Activated CD4-positive, alpha-beta T cell treated with anti-CD3 and anti-CD28 coated beads, Interleukin-2, amount 10 ng/mL, durations not matched to agents 7 days and 5 days (primary cell): ENCODE data around the gene LGALS4. TPM values are rescaled to one million over a fixed set of nuclear protein-coding genes. Genes with fewer than 3 reads are reported as not detected.
"Not testable (repeated sequence)": the region's sequence is repeated elsewhere in the genome, so short reads cannot be mapped to it uniquely, and the experiment has no call there.

Experiments used
- CTCF ChIA-PET: fragments of 350-600 bp; sonication (Branson Sonifier 250); formaldehyde crosslinking; loops from one replicate; lab custom pipeline; 2021; ENCODE audit warnings: antibody characterized with exemption; lab: Charles Lee
- POLR2A ChIA-PET: fragments of 350-600 bp; sonication (Branson Sonifier 250); formaldehyde crosslinking; loops from one replicate; lab custom pipeline; 2021; ENCODE audit warnings: antibody characterized with exemption; lab: Charles Lee
- DNase-seq: peaks from one replicate; pipeline ENCODE4 v3.0.0-alpha.2; 2020
- H3K27ac Mint-ChIP-seq: one replicate; pipeline ENCODE4 v1.8.0; 2021; ENCODE audit warnings: mild to moderate bottlenecking, moderate library complexity, mixed read lengths
- H3K27me3 Mint-ChIP-seq: one replicate; pipeline ENCODE4 v1.8.0; 2021; ENCODE audit warnings: mixed read lengths
- H3K36me3 Mint-ChIP-seq: one replicate; pipeline ENCODE4 v1.8.0; 2021; ENCODE audit warnings: low read depth, mixed read lengths
- H3K4me1 Mint-ChIP-seq: one replicate; pipeline ENCODE4 v1.8.0; 2021; ENCODE audit warnings: mixed read lengths
- H3K4me3 Mint-ChIP-seq: one replicate; pipeline ENCODE4 v1.8.0; 2021; ENCODE audit warnings: mild to moderate bottlenecking, moderate library complexity, mixed read lengths
- H3K9me3 Mint-ChIP-seq: one replicate; pipeline ENCODE4 v1.8.0; 2021; ENCODE audit warnings: mixed read lengths
- total RNA-seq, 2 experiments: library from RNA; stranded (reverse); gene quantifications; one replicate each; pipeline ENCODE4 v1.2.3, GENCODE V29; 2021

LGALS4 gene
- total RNA-seq, 2 experiments from 2014 or later, result 2.1 to 2.3 TPM

GRCh38 chr19:38797781-38798180 is 15.0 kb downstream of the LGALS4 start:
- H3K27me3 Mint-ChIP-seq, H3K9me3 Mint-ChIP-seq, DNase-seq, POLR2A ChIA-PET, H3K36me3 Mint-ChIP-seq, H3K27ac Mint-ChIP-seq, H3K4me3 Mint-ChIP-seq, H3K4me1 Mint-ChIP-seq, CTCF ChIA-PET: not testable (repeated sequence)

GRCh38 chr19:38796154-38796553 is 16.6 kb downstream of the LGALS4 start:
- ChIA-PET POLR2A (no interaction called here), CTCF (no interaction called here)
- H3K4me3 Mint-ChIP-seq, result no peak overlapping the region
- no peaks in the 10 kb centered on the region for H3K36me3 Mint-ChIP-seq
- no peak for DNase-seq
- no peaks in the 10 kb centered on the region for H3K9me3 Mint-ChIP-seq
- peaks cover 10% of the 10 kb centered on the region for H3K27me3 Mint-ChIP-seq
- H3K27ac Mint-ChIP-seq, result no peak overlapping the region
- H3K4me1 Mint-ChIP-seq, result peaks cover 5% of the 10 kb centered on the region

- ChIA-PET POLR2A (no interaction called here), CTCF (no interaction called here)
- no peaks in the 10 kb centered on the region for H3K36me3 Mint-ChIP-seq
- H3K27me3 Mint-ChIP-seq, result peaks cover 10% of the 10 kb centered on the region
- no peak for DNase-seq
- H3K27ac Mint-ChIP-seq, result no peak overlapping the region
- no peaks in the 10 kb centered on the region for H3K9me3 Mint-ChIP-seq
- H3K4me1 Mint-ChIP-seq, result peaks cover 5% of the 10 kb centered on the region
- no peak overlapping the region for H3K4me3 Mint-ChIP-seq
These were observed 17.2 kb downstream of the LGALS4 start for GRCh38 chr19:38795549-38795948.

- H3K27me3 Mint-ChIP-seq, result peaks cover 10% of the 10 kb centered on the region
- peaks cover 6% of the 10 kb centered on the region for H3K4me1 Mint-ChIP-seq
- POLR2A ChIA-PET, result no interaction called here
- DNase-seq, result no peak
- H3K9me3 Mint-ChIP-seq, result no peaks in the 10 kb centered on the region
- H3K27ac Mint-ChIP-seq, result no peak overlapping the region
- H3K4me3 Mint-ChIP-seq, result no peak overlapping the region
- no peaks in the 10 kb centered on the region for H3K36me3 Mint-ChIP-seq
- CTCF ChIA-PET, result interaction anchor here (1.1 to 1.9 kb wide), 3 partner anchors 10 to 18 kb away, joined by 4 to 6 read pairs (median 4); partner anchors contain the start of gene LGALS4
These were observed 19.1 kb downstream of the LGALS4 start for GRCh38 chr19:38793671-38794070.

- Mint-ChIP-seq H3K4me1 (peaks cover 8% of the 10 kb centered on the region), H3K4me3 (no peak overlapping the region), H3K27me3 (peaks cover 10% of the 10 kb centered on the region), H3K36me3 (no peaks in the 10 kb centered on the region), H3K27ac (no peak overlapping the region), H3K9me3 (no peaks in the 10 kb centered on the region)
- DNase-seq, result no peak
- ChIA-PET POLR2A (no interaction called here), CTCF (interaction anchor here (1.0 to 1.9 kb wide), 3 partner anchors 16 to 24 kb away, joined by 3 to 6 read pairs (median 4); partner anchors contain the start of gene LGALS4)
These were observed 19.6 kb downstream of the LGALS4 start for GRCh38 chr19:38793177-38793576.

GRCh38 chr19:38792250-38793111 is 20.3 kb downstream of the LGALS4 start:
- Mint-ChIP-seq H3K36me3 (no peaks in the 10 kb centered on the region), H3K27ac (no peak overlapping the region), H3K4me3 (peak overlapping the region; percentile 25), H3K4me1 (peaks cover 10% of the 10 kb centered on the region), H3K9me3 (no peaks in the 10 kb centered on the region), H3K27me3 (peaks cover 10% of the 10 kb centered on the region)
- POLR2A ChIA-PET, result interaction anchor here (0.7 kb wide), 1 partner anchor 108 kb away, joined by 3 read pairs; the partner anchor contains the start of gene NFKBIB
- DNase-seq, result no peak
- CTCF ChIA-PET, result interaction anchor here (1.0 to 1.9 kb wide), 3 partner anchors 15 to 23 kb away, joined by 3 to 6 read pairs (median 4); partner anchors contain the start of gene LGALS4

- DNase-seq, H3K4me1 Mint-ChIP-seq, POLR2A ChIA-PET, H3K27me3 Mint-ChIP-seq, H3K36me3 Mint-ChIP-seq, H3K27ac Mint-ChIP-seq, H3K4me3 Mint-ChIP-seq, CTCF ChIA-PET, H3K9me3 Mint-ChIP-seq: not testable (repeated sequence)
These were observed 21.2 kb downstream of the LGALS4 start for GRCh38 chr19:38791451-38792064.

GRCh38 chr19:38790507-38791403 is 22.0 kb downstream of the LGALS4 start:
- CTCF ChIA-PET, H3K36me3 Mint-ChIP-seq: not testable (repeated sequence)

GRCh38 chr19:38788478-38789243 is 24.1 kb downstream of the LGALS4 start, which contains the start of gene LGALS7B:
LGALS7B (plus strand) TSS chr19:38789200; CDS start chr19:38789227, 27 bp downstream.
- Mint-ChIP-seq H3K36me3 (no peaks in the 10 kb centered on the region), H3K27ac (peak within 1 kb of the TSS; percentile 9), H3K9me3 (no peaks in the 10 kb centered on the region), H3K27me3 (peaks cover 3% of the 10 kb centered on the region), H3K4me3 (no peak within 1 kb of the TSS), H3K4me1 (peaks cover 10% of the 10 kb centered on the region)
- ChIA-PET POLR2A (no interaction called here), CTCF (interaction anchor here (2.5 kb wide), 1 partner anchor 19 kb away, joined by 10 read pairs; no protein-coding TSS in a partner anchor)
- DNase-seq, result no peak

More at GRCh38 chr19:38790507-38791403, 22.0 kb downstream of the LGALS4 start:
- POLR2A ChIA-PET, H3K9me3 Mint-ChIP-seq, H3K4me3 Mint-ChIP-seq, H3K27me3 Mint-ChIP-seq, DNase-seq, H3K27ac Mint-ChIP-seq, H3K4me1 Mint-ChIP-seq: not testable (repeated sequence)

GRCh38 chr19:38786572-38787265 is 26.0 kb downstream of the LGALS4 start:
- Mint-ChIP-seq H3K4me3 (no peak overlapping the region), H3K4me1 (peaks cover 7% of the 10 kb centered on the region), H3K9me3 (no peaks in the 10 kb centered on the region), H3K27ac (no peak overlapping the region), H3K36me3 (no peaks in the 10 kb centered on the region), H3K27me3 (peaks cover 2% of the 10 kb centered on the region)
- CTCF ChIA-PET, result interaction anchor here (0.6 to 2.5 kb wide), 2 partner anchors 17 to 26 kb away, joined by 3 to 10 read pairs; no protein-coding TSS in a partner anchor
- POLR2A ChIA-PET, result interaction anchor here (0.6 kb wide), 1 partner anchor 413 kb away, joined by 6 read pairs; the partner anchor contains the start of gene PSMD8
- DNase-seq, result no peak

GRCh38 chr19:38786061-38786460 is 26.7 kb downstream of the LGALS4 start:
- POLR2A ChIA-PET, DNase-seq, H3K27me3 Mint-ChIP-seq, H3K27ac Mint-ChIP-seq, H3K4me1 Mint-ChIP-seq, H3K9me3 Mint-ChIP-seq, H3K36me3 Mint-ChIP-seq, H3K4me3 Mint-ChIP-seq: not testable (repeated sequence)
- CTCF ChIA-PET, result interaction anchor here (0.6 to 2.5 kb wide), 2 partner anchors 17 to 25 kb away, joined by 3 to 10 read pairs; no protein-coding TSS in a partner anchor
